Epithelial cell of proximal tubule (primary cell): ENCODE data around the gene SYT9. TPM values are rescaled to one million over a fixed set of nuclear protein-coding genes. Genes with fewer than 3 reads are reported as not detected.

ENCODE experiments used
- DNase-seq: peaks from one replicate; pipeline ENCODE4 v3.0.0-alpha.2; 2011; ENCODE audit warnings: low read depth
- H3K4me3 ChIP-seq: 2 replicates; pipeline ENCODE4 v1.5.1; 2011; ENCODE audit warnings: low read depth, mild to moderate bottlenecking, low read length
- CTCF ChIP-seq: conservative IDR thresholded peaks from 2 replicates; pipeline ENCODE4 v1.5.1; 2012; ENCODE audit warnings: low read depth, mild to moderate bottlenecking, low read length
- total RNA-seq: library from RNA; depleted of rRNA; stranded (reverse); fragments of >200 nt; gene quantifications from 2 replicates; pipeline ENCODE4 v1.2.3, GENCODE V29; 2015

Gene SYT9
- total RNA-seq, 1 donor from 2014 or later: 0.46 TPM

- no peak for DNase-seq
- H3K4me3 ChIP-seq: no peak overlapping the region
- TF ChIP-seq CTCF: no peak
These were observed 192.6 kb downstream of the SYT9 start for GRCh38 chr11:7444091-7444981.

DNA sequence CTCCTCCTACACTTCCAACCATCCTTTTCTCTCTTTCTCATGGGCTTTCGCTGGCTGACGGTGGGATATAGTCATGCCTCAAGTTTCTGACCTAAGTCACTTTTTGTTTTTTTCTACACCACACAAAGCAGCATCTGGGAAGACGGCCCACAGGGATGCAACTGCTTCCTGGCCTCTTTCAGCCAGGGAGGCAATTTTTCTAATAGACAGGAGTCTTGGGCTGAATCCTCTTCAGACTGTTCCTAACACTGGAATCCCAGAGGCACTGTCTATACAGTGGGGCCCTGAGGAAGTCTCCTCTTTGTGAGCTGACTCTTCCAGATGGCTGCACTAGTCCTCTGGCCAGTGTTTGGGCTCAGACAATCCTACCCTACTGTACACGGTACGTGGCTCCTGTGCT is 193.9 kb downstream of the SYT9 start:
- TF ChIP-seq CTCF: no peak
- DNase-seq: no peak
- H3K4me3 ChIP-seq: no peak overlapping the region

GRCh38 chr11:7448201-7448600 is 196.5 kb downstream of the SYT9 start:
- DNase-seq: no peak
- TF ChIP-seq CTCF: no peak

DNA sequence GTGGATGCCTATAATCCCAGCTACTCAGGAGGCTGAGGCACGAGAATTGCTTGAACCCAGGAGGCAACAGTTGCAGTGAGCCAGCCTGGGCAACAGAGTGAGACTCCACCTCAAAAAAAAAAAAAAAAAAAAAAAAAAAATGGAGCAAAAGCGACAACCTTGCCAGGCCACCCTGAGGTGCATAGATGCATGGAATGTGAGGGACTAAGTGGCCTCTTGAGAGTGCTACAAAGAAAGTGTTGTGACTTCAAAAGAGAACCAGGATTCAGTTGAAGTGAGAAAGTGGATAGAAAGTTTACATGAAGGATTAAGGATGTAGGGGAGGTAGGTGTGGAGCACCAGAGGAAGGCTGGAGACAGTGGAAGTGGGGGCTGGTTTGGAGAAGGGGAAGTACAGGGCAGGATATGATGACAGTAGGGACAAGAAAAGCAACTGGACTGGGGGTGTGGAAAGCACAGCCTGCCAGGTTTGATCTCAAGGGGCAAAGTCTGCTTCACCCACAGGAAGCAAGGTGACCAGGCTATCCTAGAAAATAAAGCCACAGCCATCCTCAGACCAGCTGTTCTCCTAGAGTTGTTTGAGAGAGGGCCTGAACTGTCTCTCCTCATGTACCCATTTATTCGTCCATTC is 197.6 kb downstream of the SYT9 start:
- H3K4me3 ChIP-seq: no peak overlapping the region
- TF ChIP-seq CTCF: no peak
- DNase-seq: no peak

More at GRCh38 chr11:7448201-7448600, 196.5 kb downstream of the SYT9 start:
- H3K4me3 ChIP-seq: no peak overlapping the region

DNA sequence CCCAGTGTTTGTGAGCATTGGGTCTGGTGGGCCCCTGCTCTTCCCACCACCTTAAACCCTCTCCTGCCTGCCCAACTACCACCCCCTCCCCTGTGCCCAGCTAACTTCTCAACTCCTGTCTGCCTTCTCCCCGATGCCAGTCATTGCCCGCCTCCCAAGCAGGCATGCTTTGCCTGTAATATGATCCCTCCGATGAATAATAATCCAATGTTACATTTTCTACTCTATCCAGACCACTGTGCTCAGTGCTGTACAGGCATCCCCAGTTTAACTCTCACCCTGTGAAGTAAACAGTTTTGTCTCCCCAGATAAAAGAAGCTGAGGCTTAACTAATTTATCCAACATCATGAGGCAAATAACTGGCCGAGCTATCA is 198.1 kb downstream of the SYT9 start:
- H3K4me3 ChIP-seq: no peak overlapping the region
- TF ChIP-seq CTCF: no peak
- no peak for DNase-seq

- DNase-seq: no peak
- H3K4me3 ChIP-seq: no peak overlapping the region
- TF ChIP-seq CTCF: no peak
These were observed 199.1 kb downstream of the SYT9 start for GRCh38 chr11:7450836-7451235.
